Activated CD4-positive, alpha-beta T cell treated with anti-CD3 and anti-CD28 coated beads for 48 hours (primary cell): ENCODE results near the gene P2RX5.
"Not testable (repeated sequence)": the region's sequence is repeated elsewhere in the genome, so short reads cannot be mapped to it uniquely, and the experiment has no call there.

ENCODE experiments used
- DNase-seq: peaks from one replicate; pipeline ENCODE4 v3.0.0-alpha.2; 2020

P2RX5 gene, protein sequence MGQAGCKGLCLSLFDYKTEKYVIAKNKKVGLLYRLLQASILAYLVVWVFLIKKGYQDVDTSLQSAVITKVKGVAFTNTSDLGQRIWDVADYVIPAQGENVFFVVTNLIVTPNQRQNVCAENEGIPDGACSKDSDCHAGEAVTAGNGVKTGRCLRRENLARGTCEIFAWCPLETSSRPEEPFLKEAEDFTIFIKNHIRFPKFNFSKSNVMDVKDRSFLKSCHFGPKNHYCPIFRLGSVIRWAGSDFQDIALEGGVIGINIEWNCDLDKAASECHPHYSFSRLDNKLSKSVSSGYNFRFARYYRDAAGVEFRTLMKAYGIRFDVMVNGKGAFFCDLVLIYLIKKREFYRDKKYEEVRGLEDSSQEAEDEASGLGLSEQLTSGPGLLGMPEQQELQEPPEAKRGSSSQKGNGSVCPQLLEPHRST

DNA sequence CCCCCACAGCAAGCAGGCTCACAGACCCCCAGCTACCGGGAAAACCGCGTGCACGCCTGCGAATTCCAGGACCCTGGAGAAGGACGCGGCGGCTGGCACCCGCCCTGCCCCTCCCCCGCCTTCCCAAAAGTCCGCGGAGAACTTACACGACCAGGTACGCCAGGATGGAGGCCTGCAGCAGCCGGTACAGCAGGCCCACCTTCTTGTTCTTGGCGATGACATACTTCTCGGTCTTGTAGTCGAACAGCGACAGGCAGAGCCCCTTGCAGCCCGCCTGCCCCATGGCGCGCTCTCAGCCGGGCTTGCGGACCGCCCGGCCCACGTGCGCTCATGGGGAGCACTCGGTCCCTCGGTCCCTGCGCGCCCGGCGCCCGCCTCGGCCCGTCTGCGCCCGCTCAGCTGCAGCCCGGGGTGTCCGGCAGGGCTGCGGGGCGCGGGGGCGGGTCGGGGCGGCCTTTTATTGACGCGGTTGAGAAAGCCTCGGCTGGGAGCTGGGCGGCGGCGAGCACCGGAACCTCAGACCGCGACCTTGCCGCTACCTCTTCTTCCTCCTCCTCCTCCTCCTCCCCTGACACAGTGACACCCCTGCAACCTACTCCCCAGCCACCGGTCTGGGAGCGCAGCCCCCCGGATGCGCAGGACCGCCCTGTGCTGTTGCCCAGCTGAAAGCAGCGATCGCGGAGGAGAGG, at the start of gene P2RX5:
TSS of gene P2RX5 (minus strand) at position 433 of the 689 bp plus-strand sequence. CDS start at position 283, 150 bp downstream.
- peak; percentile 49 for DNase-seq

DNA sequence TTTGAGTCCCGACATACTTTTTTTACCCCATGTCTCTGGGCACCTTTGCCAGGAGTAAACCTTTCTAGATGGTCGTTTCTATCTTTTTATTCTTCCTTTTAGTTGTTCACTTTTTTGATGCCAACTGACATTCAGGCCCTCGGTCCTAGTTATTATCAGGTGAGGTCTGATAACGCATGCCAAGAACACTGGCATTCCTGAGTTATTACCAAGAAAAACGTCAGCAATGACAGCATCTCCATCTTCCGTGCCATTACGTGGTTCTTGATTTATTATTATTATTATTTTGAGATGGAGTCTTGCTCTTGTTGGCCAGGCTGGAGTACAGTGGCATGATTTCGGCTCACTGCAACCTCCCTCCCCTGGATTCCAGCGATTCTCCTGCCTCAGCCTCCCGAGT, 49.1 kb upstream of the P2RX5 start:
- no peak for DNase-seq

DNA sequence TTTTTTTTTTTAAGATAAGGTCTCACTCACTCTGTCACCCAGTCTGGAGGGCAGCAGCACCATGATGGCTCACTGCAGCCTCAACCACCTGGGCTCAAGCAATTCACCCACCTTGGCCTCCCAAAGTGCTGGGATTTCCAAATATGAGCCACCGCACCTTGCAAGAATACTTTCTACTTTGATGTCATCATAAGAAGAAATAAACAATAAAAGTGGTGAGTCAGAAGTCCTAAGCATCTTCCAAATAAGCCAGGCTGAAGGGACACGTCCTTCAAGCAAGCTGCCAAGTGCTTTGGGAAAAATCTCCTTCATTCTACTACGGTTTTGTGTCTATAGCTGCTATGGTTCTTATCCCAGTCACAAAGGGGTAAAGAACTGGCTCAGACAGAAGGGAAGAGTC, 48.1 kb upstream of the P2RX5 start:
- no peak for DNase-seq

DNA sequence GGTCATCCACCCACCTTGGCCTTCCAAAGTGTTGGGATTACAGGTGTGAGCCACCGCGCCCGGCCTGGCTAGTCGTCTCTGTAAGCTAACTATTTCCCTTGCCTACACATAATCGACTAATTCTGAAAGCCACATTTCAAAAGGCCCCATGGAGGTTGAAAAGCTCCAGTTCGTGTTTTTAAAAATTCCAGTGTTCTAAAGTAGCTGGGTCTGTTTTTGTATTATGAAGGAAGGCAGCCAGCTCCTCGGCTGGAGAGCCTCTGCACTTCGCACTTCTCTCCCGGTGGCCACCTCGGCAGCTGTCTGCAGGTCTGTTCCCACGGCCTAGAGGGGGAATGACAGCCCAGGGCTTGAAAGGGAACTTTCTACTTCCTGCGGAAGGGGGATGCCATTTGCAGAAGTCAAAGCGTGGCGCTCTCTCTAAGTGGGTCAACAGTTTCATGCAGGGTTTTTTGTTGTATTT, 44.7 kb upstream of the P2RX5 start:
- peak; percentile 38 for DNase-seq

DNA sequence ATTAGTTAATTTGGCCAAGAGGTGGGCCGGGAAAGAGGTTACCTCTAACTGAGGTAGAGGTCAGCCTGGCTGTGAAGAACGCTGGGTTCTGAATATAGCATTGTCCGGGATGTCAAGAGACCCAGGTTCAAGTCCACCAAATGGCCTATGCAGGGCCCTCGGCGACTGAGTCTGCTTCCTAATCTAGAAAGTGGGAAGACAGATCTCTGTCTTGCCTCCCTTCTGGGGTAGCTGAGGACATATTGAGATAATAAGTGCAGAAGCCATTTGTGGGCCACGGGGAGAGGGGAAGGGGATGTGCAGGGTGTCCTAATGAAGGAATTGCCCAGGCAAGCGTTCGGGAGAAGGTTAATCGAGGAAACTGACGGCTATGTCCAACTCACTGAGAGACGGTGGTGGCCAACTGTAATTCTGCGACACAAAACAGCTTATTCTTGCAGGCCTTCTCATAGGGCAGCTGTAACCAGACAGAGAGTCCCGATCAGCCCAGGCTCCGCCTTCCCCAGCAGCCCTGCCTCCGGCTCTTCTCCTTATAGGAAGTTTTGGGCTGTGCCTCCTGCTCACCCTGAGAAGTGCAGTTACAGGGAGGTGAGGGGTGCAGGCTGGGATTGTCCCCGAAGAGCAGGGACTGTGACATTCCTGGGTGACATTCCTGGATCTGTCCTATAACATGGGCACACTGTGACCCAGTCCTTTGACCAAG, 43.6 kb upstream of the P2RX5 start:
- no peak for DNase-seq

DNA sequence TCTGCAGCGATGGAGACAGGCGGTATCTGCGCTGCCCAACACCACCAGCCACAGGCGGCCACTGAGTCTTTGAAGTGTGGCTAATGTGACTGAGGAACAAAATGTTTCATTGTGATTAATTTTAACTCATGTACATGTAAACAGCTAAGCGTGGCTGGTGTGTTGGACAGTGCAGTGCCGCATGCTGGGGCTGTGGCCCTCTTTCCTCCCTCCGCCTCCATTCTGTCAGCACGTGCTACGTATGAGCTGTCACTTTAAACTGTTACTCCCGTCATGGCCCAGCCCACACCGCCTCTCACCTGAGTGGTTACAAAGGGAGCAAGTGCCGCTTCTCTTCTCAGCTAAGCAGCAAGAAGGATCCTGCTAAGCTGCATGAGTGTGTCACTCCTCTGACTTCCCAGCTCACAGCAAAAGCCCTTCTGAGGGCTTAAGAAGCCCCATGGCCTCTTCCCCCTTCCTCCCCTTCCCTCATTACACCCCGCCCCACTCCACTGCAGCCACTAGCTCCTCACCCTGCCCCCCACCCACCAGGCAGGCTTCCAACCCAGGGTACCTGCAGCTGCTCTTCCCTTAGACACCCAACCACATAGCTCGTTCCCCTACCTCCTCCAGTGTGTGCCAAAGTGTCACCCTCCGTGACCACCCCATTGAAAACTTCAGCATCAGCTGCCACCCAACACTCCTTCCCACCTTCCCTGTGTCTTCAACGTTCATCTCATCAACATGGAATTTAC, 42.8 kb upstream of the P2RX5 start:
- peak; percentile 85 for DNase-seq

DNA sequence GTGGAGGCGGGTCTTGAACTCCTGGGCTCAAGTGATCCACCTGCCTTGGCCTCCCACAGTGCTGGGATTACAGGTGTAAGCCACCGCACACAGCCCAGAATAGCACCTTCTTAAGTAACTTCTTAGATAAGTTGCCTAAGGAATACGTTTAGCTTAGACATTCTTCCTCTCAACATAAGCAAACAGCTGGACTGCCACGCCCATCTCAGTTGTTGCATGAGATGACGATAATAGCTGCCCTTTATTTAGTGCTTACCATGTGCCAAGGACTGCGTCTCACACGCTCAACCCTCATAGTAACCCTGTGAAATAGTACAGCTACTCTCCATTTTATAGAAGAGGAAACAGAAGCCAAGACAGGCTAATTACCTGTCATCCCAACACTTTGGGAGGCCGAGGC, 39.6 kb upstream of the P2RX5 start:
- no peak for DNase-seq

DNA sequence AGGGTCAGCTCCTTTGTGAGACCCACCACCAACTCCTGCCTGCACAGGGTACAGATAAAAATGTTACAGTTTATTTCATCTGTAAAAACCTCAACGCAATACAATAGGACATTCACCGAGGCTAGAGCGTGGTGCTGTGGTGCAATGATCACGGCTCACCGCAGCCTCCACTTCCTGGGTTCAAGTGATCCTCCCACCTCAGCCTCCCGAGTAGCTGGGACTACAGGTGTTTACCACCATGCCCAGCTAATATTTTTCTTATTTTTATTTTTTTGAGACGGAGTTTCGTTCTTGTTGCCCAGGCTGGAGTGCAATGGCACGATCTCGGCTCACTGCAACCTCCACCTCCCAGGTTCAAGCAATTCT, 38.9 kb upstream of the P2RX5 start:
- not testable (repeated sequence) for DNase-seq

DNA sequence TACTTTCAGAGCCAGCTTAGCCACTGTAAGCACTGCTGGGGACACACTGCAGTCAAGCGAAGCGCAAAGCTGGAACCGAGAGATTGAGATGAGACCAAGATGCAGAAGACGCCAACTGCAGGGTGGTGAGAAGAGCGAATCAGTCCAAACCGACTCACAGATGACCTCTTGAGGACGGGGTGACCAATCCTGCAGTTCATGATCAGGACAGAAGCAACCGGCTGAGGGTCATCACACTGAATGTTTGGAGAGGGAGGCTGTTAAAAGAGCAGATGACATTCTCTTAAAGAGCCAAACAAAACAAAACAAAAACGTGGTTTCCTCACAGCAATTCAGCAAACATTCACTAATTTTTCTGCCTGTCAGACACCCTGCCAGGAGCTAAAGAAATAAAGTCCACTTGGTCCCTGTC, 36.3 kb upstream of the P2RX5 start:
- no peak for DNase-seq

DNA sequence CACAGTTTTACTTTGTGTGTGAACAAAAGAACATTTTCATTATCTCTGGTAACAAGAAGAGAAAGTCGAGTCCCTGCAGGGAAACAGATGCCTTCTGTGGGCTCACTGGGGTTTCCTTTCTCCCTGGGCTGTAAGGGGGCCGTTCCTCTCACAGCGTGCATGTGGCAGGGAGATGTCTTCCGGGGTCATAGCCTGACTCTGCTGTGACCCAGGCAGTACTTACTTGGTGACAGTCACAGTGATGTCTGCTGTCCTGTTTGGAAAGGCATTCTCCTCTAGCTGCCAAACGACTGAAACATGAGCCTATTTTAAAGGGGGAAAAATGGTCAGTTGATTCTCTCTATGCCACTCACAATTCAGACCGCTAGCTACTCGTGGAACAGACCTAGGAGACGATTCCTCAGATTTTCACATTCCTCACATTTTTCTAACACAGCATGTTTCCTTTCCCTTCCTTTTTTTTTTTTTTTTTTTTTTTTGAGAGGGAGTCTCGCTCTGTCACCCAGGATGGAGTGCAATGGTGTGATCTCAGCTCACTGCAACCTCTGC, 35.0 kb upstream of the P2RX5 start:
- DNase-seq = no peak

DNA sequence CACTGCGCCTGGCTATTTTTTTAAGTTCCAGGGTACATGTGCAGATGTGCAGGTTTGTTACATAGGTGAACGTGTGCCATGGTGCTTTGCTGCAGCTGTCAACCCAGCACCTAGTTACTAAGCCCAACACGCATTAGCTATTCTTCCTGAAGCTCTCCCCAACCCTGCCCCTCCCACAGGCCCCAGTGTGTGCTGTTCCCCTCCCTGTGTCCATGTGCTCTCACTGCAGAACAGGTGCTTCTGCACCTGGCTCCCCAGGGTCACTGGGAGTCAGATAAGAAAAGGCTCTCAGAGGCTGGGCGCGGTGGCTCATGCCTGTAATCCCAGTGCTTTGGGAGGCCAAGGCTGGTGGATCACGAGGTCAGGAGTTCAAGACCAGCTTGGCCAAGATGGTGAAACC, 33.9 kb upstream of the P2RX5 start:
- DNase-seq = no peak

DNA sequence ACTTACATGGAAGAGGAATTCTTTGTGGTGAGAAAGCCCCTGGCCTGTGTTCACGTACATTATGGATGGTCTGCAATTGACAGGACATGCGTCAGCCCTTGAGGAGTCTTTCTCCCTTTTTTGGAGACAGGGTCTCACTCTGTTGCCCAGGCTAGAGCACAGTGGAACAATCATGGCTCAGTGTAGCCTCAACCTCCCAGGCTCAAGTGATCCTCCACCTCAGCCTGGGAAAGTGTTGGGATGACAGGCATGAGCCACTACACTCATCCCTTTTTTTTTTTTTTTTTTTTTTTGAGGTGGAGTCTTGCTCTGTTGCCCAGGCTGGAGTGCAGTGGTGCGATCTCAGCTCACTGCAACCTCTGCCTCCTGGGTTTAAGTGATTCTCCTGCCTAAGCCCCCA, 32.1 kb upstream of the P2RX5 start:
- not testable (repeated sequence) for DNase-seq

DNA sequence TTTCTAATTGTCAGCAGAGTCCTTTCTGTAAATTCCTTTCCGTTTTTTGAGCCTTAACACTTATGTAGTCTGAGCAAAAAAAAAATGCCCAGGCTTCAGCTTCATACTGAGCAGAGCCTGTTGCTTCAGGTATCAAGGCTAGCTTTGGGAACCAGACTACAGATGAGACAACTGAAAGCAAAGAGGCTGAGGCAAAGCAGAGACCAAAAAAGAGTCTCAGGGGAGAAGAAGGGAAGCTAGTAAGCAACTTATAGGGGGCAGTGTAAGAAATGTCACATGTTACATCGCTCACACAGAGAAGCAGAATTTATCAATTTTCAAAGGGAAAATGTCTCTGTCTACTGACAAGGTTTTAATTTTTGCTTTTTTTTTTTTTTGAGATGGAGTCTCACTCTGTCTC, 31.1 kb upstream of the P2RX5 start:
- DNase-seq = no peak

DNA sequence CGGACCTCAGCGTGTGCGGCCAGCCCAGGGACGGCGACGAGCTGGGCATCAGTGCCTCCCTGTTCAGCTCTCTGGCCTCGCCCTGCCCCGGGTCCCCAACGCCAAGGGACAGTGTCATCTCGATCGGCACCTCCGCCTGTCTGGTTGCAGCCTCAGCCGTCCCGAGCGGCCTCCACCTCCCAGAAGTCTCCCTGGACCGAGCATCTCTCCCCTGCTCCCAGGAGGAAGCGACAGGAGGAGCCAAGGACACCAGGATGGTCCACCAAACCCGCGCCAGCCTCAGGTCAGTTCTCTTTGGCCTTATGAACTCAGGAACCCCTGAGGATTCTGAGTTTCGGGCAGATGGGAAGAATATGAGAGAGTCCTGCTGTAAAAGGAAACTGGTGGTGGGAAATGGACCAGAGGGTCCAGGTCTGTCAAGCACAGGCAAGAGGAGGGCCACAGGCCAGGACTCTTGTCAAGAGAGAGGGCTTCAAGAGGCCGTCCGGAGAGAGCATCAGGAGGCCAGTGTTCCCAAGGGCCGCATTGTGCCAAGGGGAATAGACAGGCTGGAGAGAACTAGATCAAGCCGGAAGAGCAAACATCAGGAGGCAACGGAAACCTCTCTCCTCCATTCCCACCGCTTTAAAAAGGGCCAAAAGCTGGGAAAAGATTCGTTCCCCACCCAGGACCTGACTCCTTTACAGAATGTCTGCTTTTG, 28.6 kb upstream of the P2RX5 start:
- DNase-seq = no peak

DNA sequence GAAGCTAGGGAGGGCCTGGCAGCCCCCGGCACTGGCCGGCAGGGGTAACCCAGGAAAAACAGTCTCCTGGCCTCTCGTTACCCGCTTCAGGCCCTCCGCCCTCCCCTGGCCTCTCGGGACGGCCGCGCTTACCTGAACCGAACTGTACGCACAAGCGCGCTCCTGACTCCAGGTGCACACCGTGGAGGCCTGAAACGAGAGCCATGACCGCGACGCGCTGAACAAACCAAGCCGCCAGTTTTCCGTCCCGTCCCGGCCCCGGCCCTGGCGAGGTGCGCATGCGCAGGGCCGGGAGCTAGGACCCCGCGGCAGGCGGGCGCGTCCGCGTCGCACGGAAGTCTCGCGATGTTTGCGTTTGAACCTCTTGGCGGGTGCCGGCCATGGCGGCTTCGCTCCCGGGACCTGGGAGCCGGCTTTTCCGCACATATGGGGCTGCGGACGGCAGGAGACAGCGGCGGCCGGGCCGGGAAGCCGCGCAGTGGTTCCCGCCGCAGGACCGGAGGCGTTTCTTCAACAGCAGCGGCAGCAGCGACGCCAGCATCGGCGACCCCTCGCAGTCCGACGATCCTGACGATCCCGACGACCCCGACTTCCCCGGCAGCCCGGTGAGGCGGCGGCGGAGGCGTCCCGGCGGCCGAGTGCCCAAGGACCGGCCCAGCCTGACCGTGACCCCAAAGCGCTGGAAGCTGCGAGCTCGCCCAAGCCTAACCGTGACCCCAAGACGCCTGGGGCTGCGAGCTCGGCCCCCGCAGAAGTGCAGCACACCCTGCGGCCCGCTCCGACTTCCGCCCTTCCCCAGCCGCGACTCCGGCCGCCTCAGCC, 27.8 kb upstream of the P2RX5 start, which contains the start of gene HASPIN:
TSS of gene HASPIN (plus strand) at position 348 of the 822 bp plus-strand sequence. CDS start at position 381, 33 bp downstream.
- DNase-seq = peak; percentile 96

DNA sequence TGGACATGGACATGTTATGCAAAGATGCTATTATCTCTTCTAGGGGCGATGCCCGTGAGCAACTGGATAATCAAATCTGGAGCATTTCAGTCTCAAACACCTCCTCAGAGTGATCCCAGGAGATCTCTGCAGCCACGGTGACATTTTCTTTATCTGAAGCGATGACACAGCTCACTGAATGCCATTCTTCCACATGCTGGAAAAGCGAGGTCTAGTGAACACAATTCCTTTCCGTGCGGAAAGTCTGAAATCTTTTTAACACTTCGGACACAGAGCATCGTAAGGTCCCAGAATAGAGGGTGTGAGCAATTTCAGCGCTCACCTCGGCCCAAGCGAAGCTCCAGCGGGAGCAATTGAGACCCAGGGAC, 27.2 kb upstream of the P2RX5 start:
- DNase-seq = no peak

DNA sequence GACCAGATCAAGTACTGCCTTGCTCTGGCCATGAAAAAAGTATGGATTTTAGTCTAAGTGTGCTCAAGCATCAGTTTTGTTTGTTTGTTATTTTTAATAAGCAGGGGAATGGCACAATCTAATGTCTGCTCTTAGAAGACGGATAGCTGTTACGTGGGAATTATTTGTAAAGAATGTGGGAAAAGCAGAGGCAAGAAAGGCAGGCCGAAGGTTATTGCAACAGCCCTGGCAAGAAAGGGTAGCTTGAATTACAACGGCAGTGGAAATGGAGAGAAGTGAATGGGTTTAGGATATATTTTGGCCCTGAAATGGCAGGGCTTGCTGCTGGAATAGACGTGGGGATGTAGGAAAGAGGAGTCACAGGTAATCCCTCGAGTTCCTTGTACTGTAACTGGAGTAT, 26.8 kb upstream of the P2RX5 start:
- no peak for DNase-seq

DNA sequence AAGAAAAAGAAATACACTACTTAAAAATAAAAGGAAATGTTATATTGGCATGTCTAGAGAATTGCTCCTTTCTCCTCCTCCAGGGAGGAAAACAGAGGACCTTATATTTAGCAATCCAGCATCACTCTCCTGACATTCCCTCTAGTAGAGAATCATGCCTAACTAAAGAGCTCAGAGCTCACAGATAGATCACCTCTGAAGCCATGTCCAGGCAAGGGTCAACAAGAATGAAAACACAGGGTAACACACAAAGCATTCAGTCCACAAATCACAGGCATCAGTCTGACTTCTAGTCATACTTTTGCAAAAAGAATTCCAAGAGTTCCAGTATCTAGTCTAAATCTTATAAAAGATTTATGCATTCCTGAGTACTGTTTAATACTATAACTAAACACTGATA, 23.3 kb upstream of the P2RX5 start:
- DNase-seq = no peak

DNA sequence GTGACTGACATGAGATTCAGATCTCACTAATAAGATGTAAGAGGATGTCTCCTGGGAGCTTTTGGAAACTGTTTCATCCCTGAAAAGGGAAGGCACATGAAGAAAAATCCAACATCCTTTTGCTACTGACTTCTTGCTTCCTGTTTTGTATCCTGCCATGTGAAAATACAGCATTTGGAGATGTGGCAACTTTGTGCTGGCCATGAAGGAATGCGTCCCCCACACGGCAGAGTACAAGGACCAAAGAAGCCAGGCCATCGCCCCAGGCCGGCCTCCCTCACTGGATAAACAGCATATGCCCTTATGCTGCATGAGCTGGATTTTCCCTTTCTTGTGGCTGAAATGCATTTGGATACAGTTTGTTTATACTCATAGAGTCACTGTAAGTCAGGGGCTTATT, 22.2 kb upstream of the P2RX5 start:
- no peak for DNase-seq

DNA sequence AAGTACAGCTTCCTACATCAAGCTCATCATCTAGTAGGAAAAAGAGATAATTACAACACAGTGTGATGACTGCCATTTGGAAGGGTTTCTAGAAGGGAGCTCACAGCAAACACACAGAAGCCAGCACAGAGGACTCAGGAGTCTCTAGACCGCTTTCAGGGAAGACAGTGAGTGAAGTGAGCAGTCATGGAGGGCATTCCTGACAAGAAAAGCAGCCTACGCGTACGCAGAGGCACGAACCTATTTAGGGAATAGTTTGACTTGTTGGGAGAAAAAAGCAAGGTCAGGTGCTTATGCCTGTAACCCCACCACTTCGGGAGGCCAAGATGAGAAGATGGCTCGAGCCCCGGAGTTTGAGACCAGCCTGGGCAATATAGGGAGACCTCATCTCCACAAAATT, 19.3 kb upstream of the P2RX5 start:
- DNase-seq = no peak
